ENCODE data around the gene PRH1. TPM values are rescaled to one million over a fixed set of nuclear protein-coding genes. Genes with fewer than 3 reads are reported as not detected.

Gene PRH1
- total RNA-seq, 6 donors from 2014 or later, result 6.5 to 43.9 (median 34.4) TPM

DNA sequence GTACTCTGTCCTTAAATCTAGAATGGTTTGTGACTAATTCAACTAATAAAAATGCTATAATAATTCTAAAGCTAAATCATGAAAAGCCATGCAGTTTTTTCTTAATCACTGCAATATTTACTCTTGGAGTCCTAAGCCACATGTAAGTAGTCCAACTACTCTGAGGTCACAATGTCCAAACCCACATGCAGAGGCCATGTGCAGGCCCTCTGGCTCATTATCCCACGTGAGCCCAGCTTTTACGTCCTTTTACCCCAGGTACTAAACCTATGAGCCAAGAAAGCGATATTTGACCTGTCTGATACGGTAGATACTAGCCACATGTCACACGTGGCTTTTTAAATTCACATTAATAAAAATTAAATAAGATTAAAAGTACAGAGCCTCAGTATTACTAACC is 12.8 kb upstream of the PRH1 start:
- DNase-seq (no peak), ATAC-seq (ENCODE audit: low FRiP score in 2 of 2) (no peak)
- no peak overlapping the region for H3K4me3 ChIP-seq
- no peaks in the 10 kb centered on the region for H3K36me3 ChIP-seq
- H3K4me1 ChIP-seq, result no peaks in the 10 kb centered on the region
- H3K27me3 ChIP-seq, result no peaks in the 10 kb centered on the region
- TF ChIP-seq EP300 (IDR thresholded peaks at IDR 0.05), result no peak
- no peak for TF ChIP-seq POLR2AphosphoS5 (IDR thresholded peaks at IDR 0.05)
- TF ChIP-seq POLR2A (IDR thresholded peaks at IDR 0.05), result no peak
- TF ChIP-seq, protein P1, sequence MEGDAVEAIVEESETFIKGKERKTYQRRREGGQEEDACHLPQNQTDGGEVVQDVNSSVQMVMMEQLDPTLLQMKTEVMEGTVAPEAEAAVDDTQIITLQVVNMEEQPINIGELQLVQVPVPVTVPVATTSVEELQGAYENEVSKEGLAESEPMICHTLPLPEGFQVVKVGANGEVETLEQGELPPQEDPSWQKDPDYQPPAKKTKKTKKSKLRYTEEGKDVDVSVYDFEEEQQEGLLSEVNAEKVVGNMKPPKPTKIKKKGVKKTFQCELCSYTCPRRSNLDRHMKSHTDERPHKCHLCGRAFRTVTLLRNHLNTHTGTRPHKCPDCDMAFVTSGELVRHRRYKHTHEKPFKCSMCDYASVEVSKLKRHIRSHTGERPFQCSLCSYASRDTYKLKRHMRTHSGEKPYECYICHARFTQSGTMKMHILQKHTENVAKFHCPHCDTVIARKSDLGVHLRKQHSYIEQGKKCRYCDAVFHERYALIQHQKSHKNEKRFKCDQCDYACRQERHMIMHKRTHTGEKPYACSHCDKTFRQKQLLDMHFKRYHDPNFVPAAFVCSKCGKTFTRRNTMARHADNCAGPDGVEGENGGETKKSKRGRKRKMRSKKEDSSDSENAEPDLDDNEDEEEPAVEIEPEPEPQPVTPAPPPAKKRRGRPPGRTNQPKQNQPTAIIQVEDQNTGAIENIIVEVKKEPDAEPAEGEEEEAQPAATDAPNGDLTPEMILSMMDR (IDR thresholded peaks at IDR 0.05), result no peak
- no peak overlapping the region for H3K27ac ChIP-seq
- WGBS, 2 donors, result 98 to 99% methylated on average over 5 of the region's 5 CpGs
- no peaks in the 10 kb centered on the region for H3K9me3 ChIP-seq

DNA sequence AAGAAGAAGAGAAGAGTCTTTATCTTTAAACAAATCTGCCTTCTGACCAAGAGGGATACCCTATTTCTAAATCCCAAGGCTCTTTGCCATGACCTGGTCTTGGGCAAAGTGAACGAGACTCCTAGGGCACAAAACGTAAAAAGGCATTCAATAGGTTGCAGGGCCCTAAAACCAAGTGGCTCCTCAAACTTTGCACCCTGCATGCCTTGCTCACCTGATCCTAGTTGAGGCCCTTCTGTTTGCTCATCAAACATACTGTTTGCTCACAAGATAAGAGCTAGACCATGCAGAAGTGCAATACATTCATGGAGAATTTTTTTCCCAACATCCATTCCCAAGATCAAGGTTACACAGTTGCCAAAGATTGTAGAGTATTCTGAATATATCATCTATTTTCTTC is 7.9 kb upstream of the PRH1 start:
- H3K9me3 ChIP-seq, result no peaks in the 10 kb centered on the region
- no peak overlapping the region for H3K4me3 ChIP-seq
- H3K27ac ChIP-seq, result no peak overlapping the region
- ATAC-seq (ENCODE audit: low FRiP score in 2 of 2) (no peak), DNase-seq (no peak)
- no peaks in the 10 kb centered on the region for H3K27me3 ChIP-seq
- H3K4me1 ChIP-seq, result no peaks in the 10 kb centered on the region
- WGBS, 2 donors, result 62 to 80% methylated on average over 2 of the region's 2 CpGs
- H3K36me3 ChIP-seq, result no peaks in the 10 kb centered on the region
- TF ChIP-seq, protein P1 (IDR thresholded peaks at IDR 0.05), result no peak
- TF ChIP-seq POLR2AphosphoS5 (IDR thresholded peaks at IDR 0.05) (no peak), EP300 (IDR thresholded peaks at IDR 0.05) (no peak), POLR2A (IDR thresholded peaks at IDR 0.05) (no peak)

DNA sequence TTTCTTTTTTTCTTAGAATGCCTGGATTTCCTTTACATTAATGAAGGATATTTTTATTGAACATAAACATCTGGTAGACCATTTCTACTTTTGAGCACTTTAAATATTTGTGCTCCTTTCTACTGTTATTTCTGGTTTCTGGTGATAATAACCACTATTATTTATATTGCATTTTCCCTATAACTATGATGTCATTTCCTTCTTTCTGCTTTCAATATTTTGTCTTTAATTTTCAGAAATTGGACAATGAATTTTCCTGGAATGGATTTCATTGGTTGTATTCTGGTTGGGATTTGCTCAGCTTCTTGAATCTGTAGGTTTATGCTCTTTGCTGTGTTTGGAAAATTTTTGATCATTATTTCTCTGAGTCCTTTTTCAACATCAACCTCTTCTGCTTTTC is 5.2 kb upstream of the PRH1 start:
- no peaks in the 10 kb centered on the region for H3K9me3 ChIP-seq
- ATAC-seq (ENCODE audit: low FRiP score in 2 of 2) (no peak), DNase-seq (no peak)
- no peak overlapping the region for H3K4me3 ChIP-seq
- TF ChIP-seq POLR2A (IDR thresholded peaks at IDR 0.05), result no peak
- TF ChIP-seq POLR2AphosphoS5 (IDR thresholded peaks at IDR 0.05), result no peak
- TF ChIP-seq EP300 (IDR thresholded peaks at IDR 0.05), result no peak
- TF ChIP-seq, protein P1 (IDR thresholded peaks at IDR 0.05), result no peak
- no peaks in the 10 kb centered on the region for H3K27me3 ChIP-seq
- no peaks in the 10 kb centered on the region for H3K4me1 ChIP-seq
- no peak overlapping the region for H3K27ac ChIP-seq
- H3K36me3 ChIP-seq, result no peaks in the 10 kb centered on the region

DNA sequence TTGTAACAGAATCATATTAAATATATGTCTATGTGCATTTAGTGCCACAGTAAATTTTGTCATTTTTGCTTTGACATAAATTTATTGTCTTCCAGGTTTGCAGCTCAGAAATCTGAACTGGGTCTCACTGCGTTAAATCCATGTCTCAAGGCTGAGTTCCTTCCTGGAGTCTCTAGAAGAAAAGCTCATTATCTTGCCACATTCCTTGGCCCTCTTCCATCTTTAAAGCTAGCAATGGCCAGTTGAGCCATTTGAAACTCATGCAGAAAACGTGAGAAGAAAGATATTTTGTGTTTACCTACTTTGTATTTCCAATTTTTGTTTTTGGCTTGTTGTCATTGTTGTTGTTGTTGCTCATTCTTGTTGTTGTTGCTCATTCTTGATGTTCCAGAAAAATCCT is 10.7 kb downstream of the PRH1 start:
- 33 to 44% methylated on average over 2 of the region's 2 CpGs for WGBS, 2 donors
- DNase-seq, result no peak
- H3K4me1 ChIP-seq, result no peaks in the 10 kb centered on the region
- H3K9me3 ChIP-seq, result no peaks in the 10 kb centered on the region
- ATAC-seq (ENCODE audit: low FRiP score in 2 of 2), result no peak
- TF ChIP-seq, protein P1 (IDR thresholded peaks at IDR 0.05), result no peak
- TF ChIP-seq POLR2AphosphoS5 (IDR thresholded peaks at IDR 0.05) (no peak), EP300 (IDR thresholded peaks at IDR 0.05) (no peak), POLR2A (IDR thresholded peaks at IDR 0.05) (no peak)
- no peak overlapping the region for H3K4me3 ChIP-seq
- H3K36me3 ChIP-seq, result peaks cover 0 to 4% (median 0%) of the 10 kb centered on the region in 4 donors
- H3K27ac ChIP-seq, result no peak overlapping the region
- H3K27me3 ChIP-seq, result no peaks in the 10 kb centered on the region

DNA sequence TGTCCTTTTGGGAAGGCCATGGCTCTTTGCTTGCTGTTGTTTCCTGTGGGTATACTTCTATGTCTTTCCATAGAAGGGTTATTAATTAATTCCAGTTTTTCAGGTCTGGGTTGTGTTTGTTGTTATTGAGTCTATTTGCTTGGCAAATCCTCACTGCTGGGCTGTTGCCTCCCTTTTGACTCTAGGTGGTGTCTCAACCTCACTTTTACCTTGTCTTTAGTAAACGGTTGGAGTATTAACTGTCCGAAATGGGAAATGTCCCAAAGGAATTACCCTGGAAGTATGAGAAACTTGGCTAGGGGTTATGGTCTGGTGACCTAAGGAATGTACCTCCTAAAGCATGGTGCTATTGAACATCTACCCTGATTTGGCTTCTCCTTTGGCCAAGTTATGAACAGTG is 16.7 kb downstream of the PRH1 start:
- WGBS, 2 donors, result 81 to 89% methylated on average over 2 of the region's 2 CpGs

More for the DNA sequence above, 16.7 kb downstream of the PRH1 start:
- Histone ChIP-seq H3K4me1 (no peaks in the 10 kb centered on the region), H3K36me3 (no peaks in the 10 kb centered on the region), H3K9me3 (peaks cover 0 to 10% (median 3%) of the 10 kb centered on the region in 4 donors), H3K27me3 (no peaks in the 10 kb centered on the region), H3K27ac (no peak overlapping the region), H3K4me3 (no peak overlapping the region)
- ATAC-seq (ENCODE audit: low FRiP score in 2 of 2), result no peak
- no peak for TF ChIP-seq POLR2A (IDR thresholded peaks at IDR 0.05)
- TF ChIP-seq EP300 (IDR thresholded peaks at IDR 0.05), result no peak
- TF ChIP-seq POLR2AphosphoS5 (IDR thresholded peaks at IDR 0.05), result no peak
- TF ChIP-seq, protein P1 (IDR thresholded peaks at IDR 0.05), result no peak
- DNase-seq, result no peak
